ENCODE results near the gene OSTC. TPM values are rescaled to one million over a fixed set of nuclear protein-coding genes. Genes with fewer than 3 reads are reported as not detected.

OSTC gene
- total and polyA plus RNA-seq, 2 of the 13 experiments (the other 11 are each of a cell fraction or from before 2014, with no cell fraction given) = 208 to 380 TPM

DNA sequence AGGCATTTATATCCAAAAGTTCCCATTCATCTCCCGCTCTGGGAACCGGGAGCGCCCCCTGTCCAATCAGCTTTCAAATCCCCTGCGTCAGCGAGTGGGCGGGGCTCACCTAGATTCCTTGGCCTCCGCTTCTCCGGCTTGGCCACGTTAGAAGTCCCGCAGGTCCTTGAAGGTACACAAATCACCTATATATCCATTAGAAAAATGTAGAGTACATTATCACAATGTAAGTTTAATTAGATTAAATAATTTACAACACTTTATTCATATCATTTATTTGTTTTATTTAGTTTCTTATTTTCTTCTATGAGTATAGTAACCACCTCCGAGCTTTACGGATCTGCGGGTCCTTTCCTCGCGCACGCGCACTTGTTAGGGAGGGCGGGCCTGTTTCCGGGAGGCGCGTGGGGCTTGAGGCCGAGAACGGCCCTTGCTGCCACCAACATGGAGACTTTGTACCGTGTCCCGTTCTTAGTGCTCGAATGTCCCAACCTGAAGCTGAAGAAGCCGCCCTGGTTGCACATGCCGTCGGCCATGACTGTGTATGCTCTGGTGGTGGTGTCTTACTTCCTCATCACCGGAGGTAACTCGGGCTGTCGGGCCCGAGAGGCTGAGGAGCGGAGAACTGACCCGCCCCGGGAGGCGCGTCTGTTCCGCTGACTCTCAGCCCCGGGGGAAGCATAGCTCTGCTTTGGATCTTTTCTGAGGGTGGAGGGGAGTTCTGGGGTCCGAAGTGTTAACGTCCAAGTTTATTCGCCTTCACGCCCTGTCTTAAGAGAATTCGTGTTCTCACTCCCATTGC, at the start of gene OSTC (continued):
- TF ChIP-seq ARID4A (CRISPR knock-in tag; IDR thresholded peaks at IDR 0.05; ENCODE audit: borderline replicate concordance) = peak; percentile 92
- no peak for TF ChIP-seq ZBTB8A (CRISPR knock-in tag; IDR thresholded peaks at IDR 0.05; ENCODE audit: borderline replicate concordance, low read depth)
- no peak; the same call in 1 of the 2 replicates for TF ChIP-seq DNMT3B (CRISPR knock-in tag; conservative IDR thresholded peaks at IDR 0.05)
- no peak for TF ChIP-seq MAFG (CRISPR knock-in tag; IDR thresholded peaks at IDR 0.05)
- TF ChIP-seq BRCA1 (CRISPR knock-in tag; IDR thresholded peaks at IDR 0.05) = no peak
- TF ChIP-seq, protein P1, sequence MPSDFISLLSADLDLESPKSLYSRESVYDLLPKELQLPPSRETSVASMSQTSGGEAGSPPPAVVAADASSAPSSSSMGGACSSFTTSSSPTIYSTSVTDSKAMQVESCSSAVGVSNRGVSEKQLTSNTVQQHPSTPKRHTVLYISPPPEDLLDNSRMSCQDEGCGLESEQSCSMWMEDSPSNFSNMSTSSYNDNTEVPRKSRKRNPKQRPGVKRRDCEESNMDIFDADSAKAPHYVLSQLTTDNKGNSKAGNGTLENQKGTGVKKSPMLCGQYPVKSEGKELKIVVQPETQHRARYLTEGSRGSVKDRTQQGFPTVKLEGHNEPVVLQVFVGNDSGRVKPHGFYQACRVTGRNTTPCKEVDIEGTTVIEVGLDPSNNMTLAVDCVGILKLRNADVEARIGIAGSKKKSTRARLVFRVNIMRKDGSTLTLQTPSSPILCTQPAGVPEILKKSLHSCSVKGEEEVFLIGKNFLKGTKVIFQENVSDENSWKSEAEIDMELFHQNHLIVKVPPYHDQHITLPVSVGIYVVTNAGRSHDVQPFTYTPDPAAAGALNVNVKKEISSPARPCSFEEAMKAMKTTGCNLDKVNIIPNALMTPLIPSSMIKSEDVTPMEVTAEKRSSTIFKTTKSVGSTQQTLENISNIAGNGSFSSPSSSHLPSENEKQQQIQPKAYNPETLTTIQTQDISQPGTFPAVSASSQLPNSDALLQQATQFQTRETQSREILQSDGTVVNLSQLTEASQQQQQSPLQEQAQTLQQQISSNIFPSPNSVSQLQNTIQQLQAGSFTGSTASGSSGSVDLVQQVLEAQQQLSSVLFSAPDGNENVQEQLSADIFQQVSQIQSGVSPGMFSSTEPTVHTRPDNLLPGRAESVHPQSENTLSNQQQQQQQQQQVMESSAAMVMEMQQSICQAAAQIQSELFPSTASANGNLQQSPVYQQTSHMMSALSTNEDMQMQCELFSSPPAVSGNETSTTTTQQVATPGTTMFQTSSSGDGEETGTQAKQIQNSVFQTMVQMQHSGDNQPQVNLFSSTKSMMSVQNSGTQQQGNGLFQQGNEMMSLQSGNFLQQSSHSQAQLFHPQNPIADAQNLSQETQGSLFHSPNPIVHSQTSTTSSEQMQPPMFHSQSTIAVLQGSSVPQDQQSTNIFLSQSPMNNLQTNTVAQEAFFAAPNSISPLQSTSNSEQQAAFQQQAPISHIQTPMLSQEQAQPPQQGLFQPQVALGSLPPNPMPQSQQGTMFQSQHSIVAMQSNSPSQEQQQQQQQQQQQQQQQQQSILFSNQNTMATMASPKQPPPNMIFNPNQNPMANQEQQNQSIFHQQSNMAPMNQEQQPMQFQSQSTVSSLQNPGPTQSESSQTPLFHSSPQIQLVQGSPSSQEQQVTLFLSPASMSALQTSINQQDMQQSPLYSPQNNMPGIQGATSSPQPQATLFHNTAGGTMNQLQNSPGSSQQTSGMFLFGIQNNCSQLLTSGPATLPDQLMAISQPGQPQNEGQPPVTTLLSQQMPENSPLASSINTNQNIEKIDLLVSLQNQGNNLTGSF (CRISPR knock-in tag; IDR thresholded peaks at IDR 0.05) = no peak
- no peak for TF ChIP-seq HOXA7 (CRISPR knock-in tag; IDR thresholded peaks at IDR 0.05)
- TF ChIP-seq ZNF605 (CRISPR knock-in tag; IDR thresholded peaks at IDR 0.05) = peak; percentile 60; the same call in 1 of the 2 replicates
- TF ChIP-seq ZBTB38 (CRISPR knock-in tag; IDR thresholded peaks at IDR 0.05) = no peak; the same call in 1 of the 2 replicates
- 0 out of 2 replicates have a peak, but pooled peaks have one; percentile 49 for TF ChIP-seq ZSCAN31 (CRISPR knock-in tag; IDR thresholded peaks at IDR 0.05; ENCODE audit: low read depth)
- TF ChIP-seq, protein P2, sequence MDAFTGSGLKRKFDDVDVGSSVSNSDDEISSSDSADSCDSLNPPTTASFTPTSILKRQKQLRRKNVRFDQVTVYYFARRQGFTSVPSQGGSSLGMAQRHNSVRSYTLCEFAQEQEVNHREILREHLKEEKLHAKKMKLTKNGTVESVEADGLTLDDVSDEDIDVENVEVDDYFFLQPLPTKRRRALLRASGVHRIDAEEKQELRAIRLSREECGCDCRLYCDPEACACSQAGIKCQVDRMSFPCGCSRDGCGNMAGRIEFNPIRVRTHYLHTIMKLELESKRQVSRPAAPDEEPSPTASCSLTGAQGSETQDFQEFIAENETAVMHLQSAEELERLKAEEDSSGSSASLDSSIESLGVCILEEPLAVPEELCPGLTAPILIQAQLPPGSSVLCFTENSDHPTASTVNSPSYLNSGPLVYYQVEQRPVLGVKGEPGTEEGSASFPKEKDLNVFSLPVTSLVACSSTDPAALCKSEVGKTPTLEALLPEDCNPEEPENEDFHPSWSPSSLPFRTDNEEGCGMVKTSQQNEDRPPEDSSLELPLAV (CRISPR knock-in tag; conservative IDR thresholded peaks at IDR 0.05; ENCODE audit: low read depth) = no peak
- TF ChIP-seq RBAK (CRISPR knock-in tag; IDR thresholded peaks at IDR 0.05) = no peak
- peak; percentile 33; the same call in 1 of the 2 replicates for TF ChIP-seq GMEB1 (CRISPR knock-in tag; IDR thresholded peaks at IDR 0.05; ENCODE audit: borderline replicate concordance)
- peak; percentile 87 for TF ChIP-seq KMT2B (CRISPR knock-in tag; IDR thresholded peaks at IDR 0.05)
- TF ChIP-seq TEAD2 (CRISPR knock-in tag; IDR thresholded peaks at IDR 0.05) = no peak

Data from HepG2 (cell line).